ENCODE measurements around the gene TNFAIP8L2. TPM values are rescaled to one million over a fixed set of nuclear protein-coding genes. Genes with fewer than 3 reads are reported as not detected.

Gene TNFAIP8L2
- total and polyA plus RNA-seq, 8 donors = 2.0 to 19.4 (median 6.8) TPM; not detected in 2

Other genes starting within 250 kb of the TNFAIP8L2 start
- 10 to 100 TPM; 25.4 to 77.3 (median 56.0) TPM for gene SETDB1, start 230.3 kb upstream of the TNFAIP8L2 start, total RNA-seq
- gene SETDB1, start 230.3 kb upstream of the TNFAIP8L2 start, polyA plus RNA-seq = 10 to 100 TPM; 13.8 to 19.6 (median 17.3) TPM
- gene CERS2, start 181.8 kb upstream of the TNFAIP8L2 start, total RNA-seq = 100 to 1,000 TPM in 2 of 5 donors, 10 to 100 TPM in 3; 24.9 to 117 (median 76.0) TPM
- gene CERS2, start 181.8 kb upstream of the TNFAIP8L2 start, polyA plus RNA-seq = 100 to 1,000 TPM; 101 to 125 (median 114) TPM
- gene ANXA9, start 174.4 kb upstream of the TNFAIP8L2 start, total RNA-seq = not detected
- gene ANXA9, start 174.4 kb upstream of the TNFAIP8L2 start, polyA plus RNA-seq = under 1 TPM; 0.44 to 0.63 (median 0.46) TPM
- 10 to 100 TPM; 19.1 to 60.0 (median 40.6) TPM for gene MINDY1, start 149.7 kb upstream of the TNFAIP8L2 start, total RNA-seq
- 10 to 100 TPM in 2 of 3 donors, 1 to 10 TPM in 1; 9.8 to 18.8 (median 16.1) TPM for gene MINDY1, start 149.7 kb upstream of the TNFAIP8L2 start, polyA plus RNA-seq
- 100 to 1,000 TPM in 1 of 5 donors, 10 to 100 TPM in 3, 1 to 10 TPM in 1; 2.9 to 118 (median 21.2) TPM for gene PRUNE1, start 148.2 kb upstream of the TNFAIP8L2 start, total RNA-seq
- gene PRUNE1, start 148.2 kb upstream of the TNFAIP8L2 start, polyA plus RNA-seq = 10 to 100 TPM; 10.8 to 12.7 (median 11.7) TPM
- gene BNIPL, start 120.1 kb upstream of the TNFAIP8L2 start, total RNA-seq = 1 to 10 TPM in 1 of 5 donors, not detected in 4; 1.3 TPM
- gene BNIPL, start 120.1 kb upstream of the TNFAIP8L2 start, polyA plus RNA-seq = 10 to 100 TPM in 1 of 3 donors, under 1 TPM in 1, not detected in 1; 0.25 to 35.1 TPM
- 1 to 10 TPM in 4 of 5 donors, under 1 TPM in 1; 0.73 to 6.4 (median 3.5) TPM for gene C1orf56, start 108.9 kb upstream of the TNFAIP8L2 start, total RNA-seq
- gene C1orf56, start 108.9 kb upstream of the TNFAIP8L2 start, polyA plus RNA-seq = 1 to 10 TPM; 2.4 to 6.0 (median 2.5) TPM
- gene CDC42SE1, start 97.0 kb upstream of the TNFAIP8L2 start, total RNA-seq = 10 to 100 TPM; 28.1 to 90.3 (median 52.5) TPM
- 10 to 100 TPM; 41.6 to 49.2 (median 47.1) TPM for gene CDC42SE1, start 97.0 kb upstream of the TNFAIP8L2 start, polyA plus RNA-seq
- gene MLLT11, start 96.3 kb upstream of the TNFAIP8L2 start, total RNA-seq = 10 to 100 TPM in 1 of 5 donors, 1 to 10 TPM in 1, under 1 TPM in 1, not detected in 2; 0.72 to 14.0 (median 3.1) TPM
- 1 to 10 TPM; 1.1 to 2.4 (median 1.4) TPM for gene MLLT11, start 96.3 kb upstream of the TNFAIP8L2 start, polyA plus RNA-seq
- 10 to 100 TPM in 2 of 5 donors, 1 to 10 TPM in 3; 5.2 to 52.2 (median 8.8) TPM for gene GABPB2, start 85.9 kb upstream of the TNFAIP8L2 start, total RNA-seq
- 1 to 10 TPM; 3.9 to 5.4 (median 4.3) TPM for gene GABPB2, start 85.9 kb upstream of the TNFAIP8L2 start, polyA plus RNA-seq
- gene SEMA6C, start 10.0 kb upstream of the TNFAIP8L2 start, total RNA-seq = 10 to 100 TPM in 2 of 5 donors, 1 to 10 TPM in 3; 4.4 to 12.3 (median 8.1) TPM
- gene SEMA6C, start 10.0 kb upstream of the TNFAIP8L2 start, polyA plus RNA-seq = 10 to 100 TPM in 2 of 3 donors, 1 to 10 TPM in 1; 7.1 to 13.9 (median 13.0) TPM
- gene LYSMD1, start 9.3 kb downstream of the TNFAIP8L2 start, total RNA-seq = 10 to 100 TPM in 1 of 5 donors, 1 to 10 TPM in 4; 1.7 to 10.3 (median 4.5) TPM
- 1 to 10 TPM; 4.0 to 5.3 (median 4.7) TPM for gene LYSMD1, start 9.3 kb downstream of the TNFAIP8L2 start, polyA plus RNA-seq
- 10 to 100 TPM in 3 of 5 donors, 1 to 10 TPM in 2; 4.5 to 57.8 (median 12.0) TPM for gene SCNM1, start 9.5 kb downstream of the TNFAIP8L2 start, total RNA-seq
- 10 to 100 TPM; 35.2 to 66.3 (median 64.5) TPM for gene SCNM1, start 9.5 kb downstream of the TNFAIP8L2 start, polyA plus RNA-seq
- not detected for gene TMOD4, start 19.3 kb downstream of the TNFAIP8L2 start, total RNA-seq
- 1 to 10 TPM in 1 of 3 donors, not detected in 2; 1.2 TPM for gene TMOD4, start 19.3 kb downstream of the TNFAIP8L2 start, polyA plus RNA-seq
- gene VPS72, start 33.5 kb downstream of the TNFAIP8L2 start, total RNA-seq = 10 to 100 TPM; 19.1 to 61.6 (median 32.1) TPM
- gene VPS72, start 33.5 kb downstream of the TNFAIP8L2 start, polyA plus RNA-seq = 10 to 100 TPM; 27.8 to 32.6 (median 30.2) TPM
- gene PIP5K1A, start 41.9 kb downstream of the TNFAIP8L2 start, total RNA-seq = 100 to 1,000 TPM in 2 of 5 donors, 10 to 100 TPM in 3; 36.8 to 156 (median 94.6) TPM
- gene PIP5K1A, start 41.9 kb downstream of the TNFAIP8L2 start, polyA plus RNA-seq = 10 to 100 TPM in 2 of 3 donors, 1 to 10 TPM in 1; 8.4 to 13.4 (median 11.4) TPM
- gene PSMD4, start 98.1 kb downstream of the TNFAIP8L2 start, total RNA-seq = 100 to 1,000 TPM in 2 of 5 donors, 10 to 100 TPM in 3; 81.3 to 220 (median 83.2) TPM
- gene PSMD4, start 98.1 kb downstream of the TNFAIP8L2 start, polyA plus RNA-seq = 100 to 1,000 TPM; 126 to 234 (median 176) TPM
- gene ZNF687, start 125.7 kb downstream of the TNFAIP8L2 start, total RNA-seq = 10 to 100 TPM; 11.9 to 59.6 (median 19.3) TPM
- 10 to 100 TPM in 1 of 3 donors, 1 to 10 TPM in 2; 6.8 to 10.8 (median 7.3) TPM for gene ZNF687, start 125.7 kb downstream of the TNFAIP8L2 start, polyA plus RNA-seq
- gene PI4KB, start 170.8 kb downstream of the TNFAIP8L2 start, total RNA-seq = 100 to 1,000 TPM in 2 of 5 donors, 10 to 100 TPM in 3; 33.2 to 187 (median 62.6) TPM
- gene PI4KB, start 170.8 kb downstream of the TNFAIP8L2 start, polyA plus RNA-seq = 10 to 100 TPM; 24.1 to 33.5 (median 25.3) TPM
- gene RFX5, start 190.6 kb downstream of the TNFAIP8L2 start, total RNA-seq = 100 to 1,000 TPM in 1 of 5 donors, 10 to 100 TPM in 4; 20.4 to 117 (median 39.1) TPM
- 10 to 100 TPM in 2 of 3 donors, 1 to 10 TPM in 1; 9.9 to 19.4 (median 14.2) TPM for gene RFX5, start 190.6 kb downstream of the TNFAIP8L2 start, polyA plus RNA-seq
- gene SELENBP1, start 216.1 kb downstream of the TNFAIP8L2 start, total RNA-seq = 100 to 1,000 TPM in 4 of 5 donors, 10 to 100 TPM in 1; 68.8 to 661 (median 281) TPM
- gene SELENBP1, start 216.1 kb downstream of the TNFAIP8L2 start, polyA plus RNA-seq = 100 to 1,000 TPM; 102 to 153 (median 117) TPM
- gene PSMB4, start 242.9 kb downstream of the TNFAIP8L2 start, total RNA-seq = 100 to 1,000 TPM; 111 to 258 (median 166) TPM
- 100 to 1,000 TPM; 314 to 358 (median 329) TPM for gene PSMB4, start 242.9 kb downstream of the TNFAIP8L2 start, polyA plus RNA-seq

Measured in stomach (tissue), 8 donors.